Measurements from ENCODE around the gene SLC35F6.
"Not testable (repeated sequence)": the region's sequence is repeated elsewhere in the genome, so short reads cannot be mapped to it uniquely, and the experiment has no call there.

The SLC35F6 gene

DNA sequence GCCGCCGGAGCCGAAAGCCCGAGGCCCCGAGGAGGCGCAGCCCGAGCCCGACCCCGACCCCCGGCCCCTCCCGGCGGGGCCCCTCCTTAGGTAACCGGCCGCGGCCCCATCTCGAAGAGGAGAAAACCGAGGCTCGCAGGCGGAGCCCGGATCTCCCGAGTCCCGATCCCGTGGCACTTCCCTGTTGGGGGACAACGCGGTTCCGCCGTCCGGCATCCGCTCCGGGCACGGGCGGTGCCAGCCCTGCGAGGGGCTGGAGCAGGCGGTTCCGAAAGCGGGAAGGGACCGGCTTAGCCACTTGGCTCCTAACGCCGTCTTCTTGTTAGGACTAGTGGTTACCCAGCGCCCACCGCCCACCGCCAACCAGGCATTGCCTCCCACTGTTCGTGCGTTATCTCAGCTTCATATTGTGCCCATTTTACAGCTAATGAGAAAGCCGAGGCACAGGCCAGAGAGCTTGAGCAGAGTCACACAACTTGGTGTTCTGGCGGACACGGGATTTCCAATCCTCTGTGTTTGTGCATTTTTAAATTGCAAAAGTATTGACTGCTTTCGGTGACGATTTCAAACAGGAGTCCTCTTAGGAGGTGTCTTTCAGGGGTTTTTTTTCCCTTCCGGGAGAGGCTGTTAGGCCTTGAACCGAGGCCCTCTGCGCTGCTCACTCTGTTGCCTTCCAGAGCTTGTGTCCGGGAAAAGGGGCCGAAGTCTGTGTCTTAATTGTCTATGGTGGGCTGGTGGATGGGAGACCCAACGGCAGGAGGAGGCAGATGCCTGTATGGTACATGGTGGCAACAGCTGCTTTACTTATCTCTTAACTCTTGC is 22.3 kb downstream of the SLC35F6 start:
- no peak for DNase-seq

- DNase-seq, result no peak
Observed at GRCh38 chr2:26792720-26793119, 28.6 kb downstream of the SLC35F6 start.

GRCh38 chr2:26793518-26793917 is 29.4 kb downstream of the SLC35F6 start:
- no peak for DNase-seq

- not testable (repeated sequence) for DNase-seq
Observed at GRCh38 chr2:26795135-26795534, 31.1 kb downstream of the SLC35F6 start.

GRCh38 chr2:26801328-26801727 is 37.2 kb downstream of the SLC35F6 start:
- no peak for DNase-seq

DNA sequence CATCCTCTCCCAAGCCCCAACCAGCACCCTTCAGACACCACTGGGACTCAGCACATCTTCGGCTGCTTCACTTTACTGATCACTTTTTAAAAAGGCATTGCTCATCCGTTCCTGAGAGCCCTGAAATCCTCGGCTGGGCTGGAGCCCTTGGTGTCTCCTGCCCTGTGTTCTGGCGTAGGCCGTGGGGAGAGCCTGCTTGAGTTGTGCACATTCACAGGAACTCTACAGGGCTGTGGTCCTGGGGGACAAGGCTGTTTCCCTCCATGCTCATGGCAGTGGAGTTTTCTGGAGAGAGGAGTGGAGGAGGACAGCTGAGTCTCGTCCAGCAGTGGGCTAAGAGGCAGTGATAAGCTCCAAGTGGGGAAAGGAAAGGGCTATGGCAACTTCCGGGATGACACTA is 37.7 kb downstream of the SLC35F6 start:
- DNase-seq, result no peak

DNA sequence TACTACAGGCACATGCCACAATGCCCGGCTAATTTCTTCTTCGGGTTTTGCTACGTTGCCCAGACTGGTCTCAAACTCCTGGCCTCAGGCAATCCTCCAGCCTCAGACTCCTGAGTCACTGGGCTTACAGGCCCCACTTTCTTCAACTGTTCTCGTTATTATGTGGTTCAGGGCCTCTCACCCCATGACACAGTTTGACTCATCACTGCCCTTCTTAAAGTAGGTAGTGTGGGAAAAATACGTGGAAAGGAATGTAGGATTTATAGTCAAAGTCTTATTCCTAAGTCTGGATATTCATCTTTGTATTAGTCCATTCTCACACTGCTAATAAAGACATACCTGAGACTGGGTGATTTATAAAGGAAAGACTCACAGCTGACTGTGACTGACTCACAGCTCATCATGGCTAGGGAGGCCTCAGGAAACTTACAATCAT is 41.2 kb downstream of the SLC35F6 start:
- DNase-seq, result no peak

GRCh38 chr2:26807788-26808460 is 43.8 kb downstream of the SLC35F6 start:
- DNase-seq, result no peak

GRCh38 chr2:26809211-26809610 is 45.1 kb downstream of the SLC35F6 start:
- no peak for DNase-seq

DNA sequence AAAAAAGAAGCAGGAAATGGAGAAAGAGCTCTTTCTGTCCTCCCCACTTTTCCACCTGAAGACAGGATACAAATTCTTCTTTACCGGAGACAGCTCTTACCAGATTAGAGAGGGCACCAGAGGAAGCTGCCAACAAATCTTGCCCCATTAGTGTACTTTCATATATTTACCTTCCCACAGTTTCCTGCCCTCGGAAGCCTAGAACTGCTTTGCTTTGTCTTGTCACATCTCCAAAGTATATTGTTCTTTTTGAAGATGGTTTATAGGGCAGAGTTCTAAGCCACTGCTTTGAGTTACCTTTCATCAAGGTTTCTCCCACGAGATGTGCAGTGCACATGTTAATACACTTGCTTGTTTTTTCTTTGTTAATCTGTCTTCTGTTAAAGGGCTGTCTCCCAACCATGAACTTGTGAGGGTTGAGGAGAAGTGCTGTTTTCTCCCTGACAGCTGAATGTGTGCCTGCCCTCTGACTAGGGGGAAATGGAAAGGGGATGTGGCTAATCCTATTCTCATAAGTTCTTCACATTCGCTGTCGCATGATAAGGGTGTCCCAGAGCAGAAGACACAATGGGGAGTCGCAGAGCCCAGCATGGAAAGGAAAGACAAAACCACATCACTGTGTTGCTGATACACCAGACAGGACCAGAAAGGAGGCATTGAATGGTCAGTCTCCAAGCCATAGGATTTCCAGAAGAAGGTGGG is 45.9 kb downstream of the SLC35F6 start:
- no peak for DNase-seq

GRCh38 chr2:26811261-26811660 is 47.2 kb downstream of the SLC35F6 start:
- DNase-seq, result no peak

DNA sequence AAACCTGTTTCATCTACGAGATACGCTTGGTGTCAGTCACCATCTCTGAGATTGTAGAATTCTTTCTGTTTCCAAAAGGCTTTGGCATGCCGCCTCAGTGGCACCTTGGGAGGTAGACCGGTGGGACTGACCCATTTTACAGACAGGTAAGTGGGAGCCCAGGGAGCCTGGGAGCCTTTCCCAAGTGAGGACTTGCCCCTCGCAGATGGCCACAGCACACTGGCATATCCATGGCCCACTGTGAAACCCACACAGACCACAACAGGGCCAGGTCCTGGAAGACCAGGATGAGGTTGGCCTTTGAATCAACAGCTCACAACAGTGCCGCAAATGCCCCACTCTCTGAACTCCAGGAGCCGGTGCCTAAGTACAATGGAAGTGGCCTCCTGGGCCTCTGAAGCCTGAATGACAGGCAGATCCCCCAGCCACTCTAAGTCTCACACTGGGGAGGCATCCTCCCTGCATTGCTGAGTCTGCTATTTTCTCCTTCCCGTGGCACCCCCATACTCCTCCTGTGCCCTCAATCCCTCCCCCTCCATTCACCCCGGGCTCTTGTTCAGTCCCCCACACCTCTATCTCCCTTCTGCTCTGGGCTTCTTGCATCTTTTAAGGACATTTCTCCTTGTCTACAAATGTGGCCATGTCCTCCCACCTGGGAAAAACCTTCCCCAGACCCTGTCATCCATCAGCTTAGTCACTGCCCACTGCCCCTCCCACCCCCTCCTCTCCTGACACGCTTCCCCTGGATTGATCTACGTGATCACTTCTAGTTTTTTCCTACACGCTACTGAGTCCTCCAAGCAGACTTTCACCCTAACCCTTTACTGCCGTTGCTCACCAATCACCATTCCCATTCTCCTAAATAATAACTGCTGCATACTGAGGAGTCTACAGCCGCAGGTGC is 48.0 kb downstream of the SLC35F6 start:
- DNase-seq, result no peak

GRCh38 chr2:26812731-26813130 is 48.6 kb downstream of the SLC35F6 start:
- no peak for DNase-seq

DNA sequence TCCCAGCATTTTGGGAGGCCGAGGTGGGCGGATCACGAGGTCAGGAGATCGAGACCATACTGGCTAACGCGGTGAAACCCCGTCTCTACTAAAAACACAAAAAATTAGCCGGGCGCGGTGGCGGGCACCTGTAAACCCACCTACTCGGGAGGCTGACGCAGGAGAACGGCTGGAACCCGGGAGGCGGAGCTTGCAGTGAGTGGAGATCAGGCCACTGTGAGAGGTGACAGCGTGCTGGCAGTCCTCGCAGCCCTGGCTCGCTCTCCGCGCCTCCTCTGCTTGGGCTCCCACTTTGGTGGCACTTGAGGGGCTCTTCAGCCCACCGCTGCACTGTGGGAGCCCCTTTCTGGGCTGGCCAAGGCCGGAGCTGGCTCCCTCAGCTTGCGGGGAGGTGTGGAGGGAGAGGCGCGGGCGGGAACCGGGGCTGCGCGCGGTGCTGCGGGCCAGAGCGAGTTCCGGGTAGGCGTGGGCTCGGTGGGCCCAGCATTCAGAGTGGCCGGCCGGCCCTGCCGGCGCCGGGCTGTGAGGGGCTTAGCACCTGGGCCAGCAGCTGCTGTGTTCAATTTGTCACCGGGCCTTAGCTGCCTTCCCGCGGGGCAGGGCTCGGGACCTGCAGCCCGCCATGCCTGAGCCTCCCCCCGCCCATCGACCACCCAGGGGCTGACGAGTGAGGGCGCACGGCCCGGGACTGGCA is 50.1 kb downstream of the SLC35F6 start:
- DNase-seq, result not testable (repeated sequence)

DNA sequence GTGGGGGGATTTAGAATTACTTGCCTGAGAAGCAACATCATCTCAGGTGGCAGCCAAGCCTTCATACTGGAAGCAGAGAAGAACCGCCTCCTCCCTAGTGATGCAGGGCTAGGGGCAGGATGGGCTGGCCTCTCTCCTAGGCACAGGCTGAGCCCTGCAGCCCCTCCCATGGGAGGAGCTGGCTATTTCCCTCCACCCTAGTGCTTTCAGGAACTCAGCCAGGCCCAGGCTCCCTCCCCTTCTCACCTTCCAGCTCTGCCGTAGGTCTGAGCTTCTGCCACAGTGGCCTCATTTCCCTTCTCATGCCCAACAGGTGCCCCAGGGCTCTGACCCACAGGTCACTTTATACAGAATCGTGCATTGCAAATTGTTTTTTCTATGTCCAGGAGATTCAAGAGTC is 52.8 kb downstream of the SLC35F6 start:
- DNase-seq, result no peak

DNA sequence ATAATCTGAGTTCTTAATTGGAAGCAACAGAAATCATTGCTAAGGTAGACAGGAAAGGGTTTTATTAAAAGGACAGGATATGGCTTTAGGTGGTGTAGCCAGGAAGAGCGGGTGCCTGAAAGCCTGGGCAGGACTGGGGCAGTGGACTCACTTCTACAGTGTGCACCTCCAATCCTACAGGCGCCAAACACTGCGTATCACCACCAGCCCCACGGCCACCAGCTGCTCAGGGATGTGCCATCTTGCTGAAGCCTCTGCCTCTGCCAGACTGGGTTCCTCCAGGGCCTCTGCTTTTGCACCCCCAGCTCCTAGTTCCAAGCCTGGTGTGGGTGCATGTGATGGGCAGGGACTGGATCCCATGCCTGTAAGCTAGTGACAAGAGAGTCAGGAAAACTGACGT is 54.2 kb downstream of the SLC35F6 start:
- DNase-seq, result no peak

DNA sequence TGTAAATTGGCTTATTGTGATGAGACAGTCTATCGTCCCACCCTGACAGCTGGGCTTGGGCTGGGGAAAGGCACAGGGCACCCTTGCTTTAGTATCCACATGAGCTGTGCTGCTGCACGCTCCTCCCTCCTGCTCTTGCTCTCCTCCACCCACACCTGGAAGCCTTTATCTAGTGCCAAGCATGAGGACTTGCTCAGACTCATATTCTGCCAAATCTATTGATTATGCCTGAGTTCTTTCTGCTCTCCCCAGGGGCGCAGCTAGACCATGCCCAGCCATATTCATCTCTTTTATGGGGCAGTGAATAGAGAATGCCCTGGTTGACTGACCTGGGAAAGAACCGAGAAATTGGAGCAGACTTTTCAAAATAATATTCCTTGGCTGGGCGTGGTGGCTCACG is 54.9 kb downstream of the SLC35F6 start:
- no peak for DNase-seq

DNA sequence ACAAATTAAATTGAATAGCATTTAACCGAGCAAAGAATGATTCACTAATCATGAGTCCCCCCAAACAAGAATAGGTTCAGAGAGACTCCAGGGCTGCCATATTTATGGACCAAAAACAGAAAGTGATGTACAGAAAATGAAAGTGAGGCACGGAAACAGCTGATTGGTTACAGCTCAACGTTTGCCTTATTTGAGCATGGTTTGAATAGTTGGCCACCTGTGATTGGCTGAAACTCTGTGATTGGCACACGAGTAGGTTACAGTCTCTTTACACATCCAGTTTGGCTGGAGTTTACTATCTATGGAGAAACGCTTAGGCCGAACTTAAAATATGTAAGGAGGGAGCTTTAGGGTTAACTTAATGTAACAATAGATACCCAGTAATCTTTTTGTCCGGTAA is 56.8 kb downstream of the SLC35F6 start:
- no peak for DNase-seq

DNA sequence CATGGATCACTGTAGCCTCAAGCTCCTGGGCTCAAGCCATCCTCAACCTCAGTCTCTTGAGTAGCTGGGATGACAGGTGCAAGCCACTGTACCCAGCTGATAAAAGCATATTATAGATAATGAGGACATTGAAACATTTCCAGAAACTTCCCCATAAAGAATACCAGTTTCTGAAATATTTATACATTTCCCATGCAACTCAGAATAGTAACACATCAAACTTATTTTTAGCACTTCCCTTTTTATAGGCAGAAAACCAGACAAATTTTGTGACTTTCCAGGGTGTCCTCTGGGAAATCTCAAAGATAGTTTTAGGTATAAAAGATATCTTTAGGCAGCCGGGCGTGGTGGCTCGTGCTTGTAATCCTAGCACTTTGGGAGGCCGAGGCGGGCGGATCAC is 58.8 kb downstream of the SLC35F6 start:
- DNase-seq, result no peak
